SK-N-SH (cell line): ENCODE measurements around the gene C12orf42.

ENCODE experiments used
- CTCF ChIP-seq: fragments of 200-600 bp; sonication (generic); IDR thresholded peaks from 2 replicates; pipeline ENCODE4 v1.6.1; 2017; ENCODE audit warnings: antibody characterized with exemption, mild to moderate bottlenecking, moderate library complexity
- FOXJ3 ChIP-seq: sonication (generic); formaldehyde crosslinking; IDR thresholded peaks from 2 replicates; pipeline ENCODE4 v1.5.1; 2020; ENCODE audit warnings: mild to moderate bottlenecking, missing genetic modification reagents
- GABPA ChIP-seq: IDR thresholded peaks from 2 replicates; pipeline ENCODE4 v1.4.0; 2012; ENCODE audit warnings: low read depth, mild to moderate bottlenecking
- POLR2AphosphoS5 ChIP-seq: IDR thresholded peaks from 2 replicates; pipeline ENCODE4 v1.6.1; 2012; ENCODE audit warnings: low read depth, low read length
- RFX5 ChIP-seq: IDR thresholded peaks from 2 replicates; pipeline ENCODE4 v1.6.1; 2012; ENCODE audit warnings: mild to moderate bottlenecking, improper control_type of control experiment, low read length
- TCF12 ChIP-seq: IDR thresholded peaks from 2 replicates; pipeline ENCODE4 v1.4.0; 2012
- YY1 ChIP-seq: IDR thresholded peaks from 2 replicates; pipeline ENCODE4 v1.4.0; 2012; ENCODE audit warnings: low read depth, mild to moderate bottlenecking
- ZBTB33 ChIP-seq: IDR thresholded peaks from 2 replicates; pipeline ENCODE4 v1.4.0; 2012; ENCODE audit warnings: low read depth, borderline replicate concordance

- no peak for TF ChIP-seq GABPA
- no peak for TF ChIP-seq CTCF
- no peak for TF ChIP-seq POLR2AphosphoS5
- no peak for TF ChIP-seq YY1
- no peak for TF ChIP-seq ZBTB33
- TF ChIP-seq TCF12: no peak
- no peak for TF ChIP-seq FOXJ3 (CRISPR knock-in tag)
- TF ChIP-seq RFX5: no peak
Measured at GRCh38 chr12:103415681-103416080, 80.1 kb downstream of the C12orf42 start.
